Measurements from ENCODE around the gene PLXDC2. TPM values are rescaled to one million over a fixed set of nuclear protein-coding genes. Genes with fewer than 3 reads are reported as not detected.

PLXDC2 gene
- total and polyA plus RNA-seq, 2 donors (not counting 1 experiment from before 2014, with no cell fraction given) = 4.2 to 5.1 TPM

DNA sequence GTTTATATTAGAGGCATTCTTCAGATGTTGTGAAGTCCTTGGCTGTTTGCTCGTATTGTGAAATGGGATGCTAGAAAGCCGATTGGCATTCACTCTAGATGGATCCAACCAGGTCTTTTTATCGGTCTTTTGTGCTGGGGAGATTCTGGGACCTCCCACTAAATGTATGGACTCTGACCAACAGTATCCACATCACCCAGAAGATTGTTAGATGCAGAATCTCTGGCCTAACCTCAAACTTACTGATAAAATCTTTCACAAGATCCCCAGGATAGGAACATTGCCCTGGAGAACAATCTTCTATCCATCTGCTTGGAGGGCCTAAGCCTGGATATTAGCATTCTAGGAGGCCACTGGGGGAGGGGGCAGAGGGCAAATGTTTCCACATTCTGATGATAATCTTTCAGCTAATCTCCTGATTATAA, 160.9 kb downstream of the PLXDC2 start:
- Histone ChIP-seq H3K9ac (ENCODE audit: insufficient read depth, low read length) (no peak overlapping the region), H3K27ac (ENCODE audit: insufficient read depth, low read length) (no peak overlapping the region), H3K4me2 (ENCODE audit: extremely low read depth, insufficient read depth, low read length) (no peak overlapping the region), H3K27me3 (ENCODE audit: control insufficient read depth, insufficient read depth, low read length) (no peaks in the 10 kb centered on the region), H3K4me3 (replicated peaks in 1 of 4; ENCODE audit: control extremely low read depth in 1 of 4, insufficient read depth in 1 of 4, low read depth in 3 of 4, low read length in 4 of 4) (no peak overlapping the region), H3K36me3 (ENCODE audit: control insufficient read depth, insufficient read depth, low read length) (no peaks in the 10 kb centered on the region), H4K20me1 (ENCODE audit: control insufficient read depth, extremely low read depth, insufficient read depth, low read length) (no peaks in the 10 kb centered on the region), H2AFZ (ENCODE audit: low read length) (no peak overlapping the region), H3K79me2 (ENCODE audit: control insufficient read depth, insufficient read depth, low read length) (no peaks in the 10 kb centered on the region), H3K9me3 (ENCODE audit: control insufficient read depth, insufficient read depth, low read depth, low read length) (no peaks in the 10 kb centered on the region), H3K4me1 (ENCODE audit: control insufficient read depth, extremely low read depth, insufficient read depth, low read length) (no peaks in the 10 kb centered on the region)
- peak in 1 of 2 donors; percentile 78 for DNase-seq (ENCODE audit: low read depth in 2 of 2)
- no peak for TF ChIP-seq EZH2 (IDR thresholded peaks at IDR 0.05; ENCODE audit: low read length, missing control alignments)
- TF ChIP-seq CTCF (conservative IDR thresholded peaks at IDR 0.05 in 1 of 2, IDR thresholded peaks at IDR 0.05 in 1 of 2; ENCODE audit: low read depth in 1 of 2, low read length in 2 of 2) = no peak

DNA sequence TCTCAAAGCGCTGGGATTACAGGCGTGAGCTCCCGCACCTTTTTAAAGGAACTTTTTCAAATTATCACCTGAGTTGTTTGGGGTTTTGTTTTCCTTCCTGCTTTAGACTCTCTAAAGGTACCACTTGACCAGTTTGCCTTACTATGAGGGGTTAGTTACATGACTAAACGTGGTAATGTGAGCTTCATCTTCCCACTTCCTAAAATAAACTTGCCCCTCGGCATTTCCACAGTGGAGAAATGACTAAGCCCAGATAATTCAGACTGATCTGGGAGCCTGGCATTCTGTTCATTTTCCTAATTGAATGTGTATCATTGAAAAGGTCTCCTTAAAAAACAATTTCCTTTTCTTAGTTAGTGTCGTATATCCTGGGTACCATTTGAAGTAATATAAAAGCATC, 163.4 kb downstream of the PLXDC2 start:
- Histone ChIP-seq H2AFZ (ENCODE audit: low read length) (no peak overlapping the region), H3K4me3 (replicated peaks in 1 of 4; ENCODE audit: control extremely low read depth in 1 of 4, insufficient read depth in 1 of 4, low read depth in 3 of 4, low read length in 4 of 4) (no peak overlapping the region), H3K4me2 (ENCODE audit: extremely low read depth, insufficient read depth, low read length) (no peak overlapping the region), H3K27me3 (ENCODE audit: control insufficient read depth, insufficient read depth, low read length) (no peaks in the 10 kb centered on the region), H4K20me1 (ENCODE audit: control insufficient read depth, extremely low read depth, insufficient read depth, low read length) (no peaks in the 10 kb centered on the region), H3K36me3 (ENCODE audit: control insufficient read depth, insufficient read depth, low read length) (no peaks in the 10 kb centered on the region), H3K4me1 (ENCODE audit: control insufficient read depth, extremely low read depth, insufficient read depth, low read length) (no peaks in the 10 kb centered on the region), H3K9me3 (ENCODE audit: control insufficient read depth, insufficient read depth, low read depth, low read length) (no peaks in the 10 kb centered on the region), H3K9ac (ENCODE audit: insufficient read depth, low read length) (no peak overlapping the region), H3K27ac (ENCODE audit: insufficient read depth, low read length) (no peak overlapping the region), H3K79me2 (ENCODE audit: control insufficient read depth, insufficient read depth, low read length) (no peaks in the 10 kb centered on the region)
- peak in 1 of 2 donors; percentile 45 for DNase-seq (ENCODE audit: low read depth in 2 of 2)
- TF ChIP-seq EZH2 (IDR thresholded peaks at IDR 0.05; ENCODE audit: low read length, missing control alignments) = no peak
- no peak for TF ChIP-seq CTCF (conservative IDR thresholded peaks at IDR 0.05 in 1 of 2, IDR thresholded peaks at IDR 0.05 in 1 of 2; ENCODE audit: low read depth in 1 of 2, low read length in 2 of 2)

DNA sequence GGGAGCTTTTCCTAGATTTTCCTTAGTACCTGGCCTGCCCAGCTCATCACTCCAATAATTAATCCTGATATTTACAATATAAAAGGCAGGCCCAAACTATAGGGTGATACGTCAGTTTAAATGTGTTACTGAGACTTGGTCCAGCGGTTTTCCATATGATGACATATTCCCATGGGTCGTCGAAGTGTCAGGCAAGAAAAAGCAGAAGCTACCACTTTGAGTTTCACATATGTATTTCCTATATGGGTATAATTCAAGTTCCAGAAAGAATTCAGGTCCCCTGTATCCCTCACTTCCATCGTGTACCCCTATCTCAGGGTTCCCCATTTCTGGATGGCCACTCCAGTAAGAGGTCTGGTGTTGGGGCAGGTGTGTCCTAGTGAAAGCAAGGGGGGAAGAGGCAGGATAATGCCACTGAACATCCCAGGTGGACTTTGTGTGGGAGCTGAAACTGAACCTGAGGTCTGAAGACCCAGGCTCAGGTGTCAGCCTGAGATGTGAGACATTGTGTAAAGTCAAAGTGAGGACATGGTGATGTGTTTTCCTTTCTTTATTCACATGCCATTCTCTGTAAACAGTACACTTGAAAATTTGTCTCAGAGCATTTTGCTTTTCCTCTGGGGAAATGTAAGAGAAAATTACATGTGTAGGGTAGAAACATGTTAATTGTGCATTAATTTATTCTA, 167.8 kb downstream of the PLXDC2 start:
- H3K4me1 ChIP-seq (ENCODE audit: control insufficient read depth, extremely low read depth, insufficient read depth, low read length) = no peaks in the 10 kb centered on the region
- TF ChIP-seq EZH2 (IDR thresholded peaks at IDR 0.05; ENCODE audit: low read length, missing control alignments) (no peak), CTCF (conservative IDR thresholded peaks at IDR 0.05 in 1 of 2, IDR thresholded peaks at IDR 0.05 in 1 of 2; ENCODE audit: low read depth in 1 of 2, low read length in 2 of 2) (no peak)
- H4K20me1 ChIP-seq (ENCODE audit: control insufficient read depth, extremely low read depth, insufficient read depth, low read length) = no peaks in the 10 kb centered on the region
- no peak overlapping the region for H3K4me3 ChIP-seq (replicated peaks in 1 of 4; ENCODE audit: control extremely low read depth in 1 of 4, insufficient read depth in 1 of 4, low read depth in 3 of 4, low read length in 4 of 4)
- H3K9me3 ChIP-seq (ENCODE audit: control insufficient read depth, insufficient read depth, low read depth, low read length) = no peaks in the 10 kb centered on the region
- H3K27me3 ChIP-seq (ENCODE audit: control insufficient read depth, insufficient read depth, low read length) = no peaks in the 10 kb centered on the region
- no peak overlapping the region for H3K27ac ChIP-seq (ENCODE audit: insufficient read depth, low read length)
- H3K79me2 ChIP-seq (ENCODE audit: control insufficient read depth, insufficient read depth, low read length) = no peaks in the 10 kb centered on the region
- H2AFZ ChIP-seq (ENCODE audit: low read length) = no peak overlapping the region
- H3K4me2 ChIP-seq (ENCODE audit: extremely low read depth, insufficient read depth, low read length) = no peak overlapping the region
- H3K9ac ChIP-seq (ENCODE audit: insufficient read depth, low read length) = no peak overlapping the region
- no peak for DNase-seq (ENCODE audit: low read depth in 2 of 2)
- no peaks in the 10 kb centered on the region for H3K36me3 ChIP-seq (ENCODE audit: control insufficient read depth, insufficient read depth, low read length)
